Measurements from ENCODE around the gene RNH1. TPM values are rescaled to one million over a fixed set of nuclear protein-coding genes. Genes with fewer than 3 reads are reported as not detected.

RNH1 gene
- total RNA-seq, 2 experiments from 2014 or later = 65.5 to 65.7 TPM

DNA sequence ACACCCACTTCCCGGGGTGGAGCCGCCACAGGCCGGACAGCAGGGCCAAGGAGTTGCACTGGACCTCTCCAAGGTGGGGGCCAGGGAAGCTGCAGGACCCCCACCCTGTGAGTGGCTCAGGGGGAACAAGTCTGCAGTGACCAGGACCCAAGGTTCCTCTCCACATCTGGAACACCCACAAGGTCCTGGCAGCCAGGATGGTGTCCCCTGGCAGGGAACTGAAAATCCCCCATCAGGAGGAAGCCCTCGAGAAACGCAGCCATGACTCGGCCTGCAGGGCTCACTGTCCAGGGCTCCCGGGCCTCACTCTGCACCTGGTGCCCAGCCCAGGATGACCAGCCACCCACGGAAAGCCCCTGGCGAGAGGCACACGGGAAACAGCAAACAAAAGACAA, 11.5 kb downstream of the RNH1 start:
- TF ChIP-seq, protein P1, sequence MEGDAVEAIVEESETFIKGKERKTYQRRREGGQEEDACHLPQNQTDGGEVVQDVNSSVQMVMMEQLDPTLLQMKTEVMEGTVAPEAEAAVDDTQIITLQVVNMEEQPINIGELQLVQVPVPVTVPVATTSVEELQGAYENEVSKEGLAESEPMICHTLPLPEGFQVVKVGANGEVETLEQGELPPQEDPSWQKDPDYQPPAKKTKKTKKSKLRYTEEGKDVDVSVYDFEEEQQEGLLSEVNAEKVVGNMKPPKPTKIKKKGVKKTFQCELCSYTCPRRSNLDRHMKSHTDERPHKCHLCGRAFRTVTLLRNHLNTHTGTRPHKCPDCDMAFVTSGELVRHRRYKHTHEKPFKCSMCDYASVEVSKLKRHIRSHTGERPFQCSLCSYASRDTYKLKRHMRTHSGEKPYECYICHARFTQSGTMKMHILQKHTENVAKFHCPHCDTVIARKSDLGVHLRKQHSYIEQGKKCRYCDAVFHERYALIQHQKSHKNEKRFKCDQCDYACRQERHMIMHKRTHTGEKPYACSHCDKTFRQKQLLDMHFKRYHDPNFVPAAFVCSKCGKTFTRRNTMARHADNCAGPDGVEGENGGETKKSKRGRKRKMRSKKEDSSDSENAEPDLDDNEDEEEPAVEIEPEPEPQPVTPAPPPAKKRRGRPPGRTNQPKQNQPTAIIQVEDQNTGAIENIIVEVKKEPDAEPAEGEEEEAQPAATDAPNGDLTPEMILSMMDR (conservative IDR thresholded peaks at IDR 0.05; ENCODE audit: low read length) = no peak
- no peak for TF ChIP-seq EZH2phosphoT487 (IDR thresholded peaks at IDR 0.05; ENCODE audit: borderline replicate concordance, low read depth, low read length)
- Histone ChIP-seq H4K20me1 (ENCODE audit: insufficient read depth, low read length) (no peaks in the 10 kb centered on the region), H3K36me3 (ENCODE audit: insufficient read depth, low read length) (peaks cover 65% of the 10 kb centered on the region), H3K9me3 (ENCODE audit: low read length) (no peaks in the 10 kb centered on the region), H3K9me2 (ENCODE audit: insufficient read depth, low read length) (no peaks in the 10 kb centered on the region), H3K4me3 (ENCODE audit: low read depth, low read length, poor library complexity, severe bottlenecking) (no peak overlapping the region), H3K79me2 (ENCODE audit: insufficient read depth, low read depth, low read length) (no peaks in the 10 kb centered on the region), H3K27ac (ENCODE audit: low read depth, low read length, poor library complexity, severe bottlenecking) (no peak overlapping the region), H3K4me1 (ENCODE audit: insufficient read depth, low read length, poor library complexity, severe bottlenecking) (peaks cover 15% of the 10 kb centered on the region), H3K4me2 (ENCODE audit: low read length) (no peak overlapping the region), H2AFZ (ENCODE audit: low read length) (no peak overlapping the region)
- DNase-seq (ENCODE audit: low spot score) = no peak
- intact Hi-C loops (cut with micrococcal nuclease; ENCODE audit: unreplicated experiment) = no loop called here
- BruUV-seq (replicated peaks) = no TSS peak
- POLR2A ChIA-PET = no interaction called here
- CTCF ChIA-PET (ENCODE audit: unreplicated experiment) = no interaction called here

DNA sequence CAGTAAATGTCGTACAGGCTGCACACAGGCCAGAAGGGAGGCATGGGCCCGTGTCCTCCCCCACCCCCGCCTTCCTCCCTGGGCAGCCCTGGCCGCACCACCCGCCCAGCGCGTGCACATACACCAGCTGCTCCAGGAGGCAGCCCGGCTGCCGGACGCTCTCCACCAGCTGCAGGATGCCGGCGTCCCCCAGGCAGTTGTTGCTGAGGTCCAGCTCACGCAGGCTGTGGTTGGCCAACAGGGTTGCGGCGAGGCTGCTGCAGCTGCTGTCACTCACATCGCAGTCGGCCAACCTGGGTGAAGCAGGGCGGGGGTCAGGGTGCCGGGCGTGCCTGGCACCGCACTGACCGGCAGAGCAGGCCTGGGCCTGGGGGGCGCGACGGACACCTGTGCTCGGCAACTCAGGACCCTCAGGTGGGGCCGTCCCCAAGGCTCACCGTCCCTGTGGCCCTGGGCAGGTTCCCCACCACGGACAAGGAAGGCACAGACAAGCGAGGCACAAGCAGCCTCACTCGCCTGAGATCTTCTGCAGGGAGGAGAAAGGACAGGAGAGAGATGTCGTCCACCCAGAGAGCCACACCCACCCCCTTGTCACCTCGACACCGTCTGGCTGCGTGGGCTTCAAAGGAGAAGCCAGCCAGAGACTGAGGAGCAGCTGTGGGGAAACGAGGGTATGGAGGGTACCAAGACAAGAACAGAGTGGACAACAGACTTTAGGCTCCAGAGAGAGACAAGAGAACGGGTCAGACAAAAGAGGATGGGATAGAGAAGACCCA, 12.1 kb downstream of the RNH1 start:
- H3K4me1 ChIP-seq (ENCODE audit: insufficient read depth, low read length, poor library complexity, severe bottlenecking) = peaks cover 15% of the 10 kb centered on the region
- no peaks in the 10 kb centered on the region for H4K20me1 ChIP-seq (ENCODE audit: insufficient read depth, low read length)
- BruUV-seq (replicated peaks) = no TSS peak
- H3K4me2 ChIP-seq (ENCODE audit: low read length) = no peak overlapping the region
- peaks cover 59% of the 10 kb centered on the region for H3K36me3 ChIP-seq (ENCODE audit: insufficient read depth, low read length)
- no peaks in the 10 kb centered on the region for H3K9me3 ChIP-seq (ENCODE audit: low read length)
- intact Hi-C loops (cut with micrococcal nuclease; ENCODE audit: unreplicated experiment) = no loop called here
- ChIA-PET CTCF (ENCODE audit: unreplicated experiment) (interaction anchor here (0.9 kb wide), 1 partner anchor 88 kb away, joined by 14 read pairs; no protein-coding TSS in a partner anchor), POLR2A (interaction anchor here (0.6 kb wide), 1 partner anchor 392 kb away, joined by 3 read pairs; no protein-coding TSS in a partner anchor)
- H3K27ac ChIP-seq (ENCODE audit: low read depth, low read length, poor library complexity, severe bottlenecking) = no peak overlapping the region
- no peaks in the 10 kb centered on the region for H3K79me2 ChIP-seq (ENCODE audit: insufficient read depth, low read depth, low read length)
- H2AFZ ChIP-seq (ENCODE audit: low read length) = no peak overlapping the region
- TF ChIP-seq EZH2phosphoT487 (IDR thresholded peaks at IDR 0.05; ENCODE audit: borderline replicate concordance, low read depth, low read length) = no peak
- TF ChIP-seq, protein P1 (conservative IDR thresholded peaks at IDR 0.05; ENCODE audit: low read length) = no peak
- H3K4me3 ChIP-seq (ENCODE audit: low read depth, low read length, poor library complexity, severe bottlenecking) = no peak overlapping the region
- H3K9me2 ChIP-seq (ENCODE audit: insufficient read depth, low read length) = no peaks in the 10 kb centered on the region
- DNase-seq (ENCODE audit: low spot score) = no peak

Measured in OCI-LY7 (cell line).